ENCODE data around the gene CD209.

GRCh38 chr19:7757358-7757757 is 10.0 kb upstream of the CD209 start:
- no peak for TF ChIP-seq HOXC10 (CRISPR knock-in tag; IDR thresholded peaks at IDR 0.05)
- TF ChIP-seq CTCF (tag by site-specific recombination; IDR thresholded peaks at IDR 0.05): no peak
- no peak for TF ChIP-seq ZNF148 (tag by site-specific recombination; IDR thresholded peaks at IDR 0.05; ENCODE audit: borderline replicate concordance)
- no peak for TF ChIP-seq ZBTB8A (tag by site-specific recombination; IDR thresholded peaks at IDR 0.05)
- TF ChIP-seq REST (tag by site-specific recombination; IDR thresholded peaks at IDR 0.05): no peak
- no peak for TF ChIP-seq PRDM10 (tag by site-specific recombination; IDR thresholded peaks at IDR 0.05)
- no peak for TF ChIP-seq ZFHX2 (tag by site-specific recombination; conservative IDR thresholded peaks at IDR 0.05)
- TF ChIP-seq ZNF501 (tag by site-specific recombination; IDR thresholded peaks at IDR 0.05): no peak
- no peak for TF ChIP-seq ZNF830 (tag by site-specific recombination; IDR thresholded peaks at IDR 0.05; ENCODE audit: low read depth)
- no peak for TF ChIP-seq PATZ1 (tag by site-specific recombination; IDR thresholded peaks at IDR 0.05)
- TF ChIP-seq ZNF174 (tag by site-specific recombination; IDR thresholded peaks at IDR 0.05): no peak

All from HEK293 (cell line).